WTC11 (cell line): ENCODE data around the gene LGALS4.

Experiments
- NR2C2 ChIP-seq: sonication (generic); formaldehyde crosslinking; IDR thresholded peaks from 2 replicates; pipeline ENCODE4 v1.8.0; 2022; ENCODE audit warnings: mild to moderate bottlenecking, missing genetic modification reagents
- ZNF317 ChIP-seq: sonication (generic); formaldehyde crosslinking; IDR thresholded peaks from 2 replicates; pipeline ENCODE4 v1.8.1; 2023; ENCODE audit warnings: low read depth, mild to moderate bottlenecking, moderate library complexity, missing genetic modification reagents, borderline replicate concordance
- TF ChIP-seq, protein P1 (sequence below): fragments of 200-600 bp; IDR thresholded peaks from 2 replicates; pipeline ENCODE4 v1.8.0; 2022; ENCODE audit warnings: antibody characterized with exemption
- TF ChIP-seq, protein P2 (sequence below): sonication (generic); formaldehyde crosslinking; IDR thresholded peaks from 2 replicates; pipeline ENCODE4 v1.8.0; 2022; ENCODE audit warnings: mild to moderate bottlenecking, missing genetic modification reagents

DNA sequence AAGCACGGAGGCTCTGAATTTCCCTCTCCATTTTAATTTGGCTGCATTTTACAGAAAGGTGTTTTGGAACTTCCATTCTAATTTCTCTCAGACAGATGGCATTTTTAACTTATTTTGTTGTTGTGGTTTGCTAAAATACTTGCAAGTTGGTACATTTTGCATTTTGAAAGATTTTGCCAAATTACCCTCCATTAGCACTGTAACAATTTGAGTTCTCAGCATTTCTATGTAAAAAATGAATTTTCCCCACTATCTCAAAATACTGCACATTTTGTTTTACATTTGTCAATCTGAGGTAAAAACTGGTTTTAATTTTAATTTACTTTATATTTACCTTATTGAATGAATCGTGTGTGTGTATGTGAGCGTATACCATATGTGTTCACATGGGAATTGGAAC, 44.1 kb upstream of the LGALS4 start:
- TF ChIP-seq, protein P1, sequence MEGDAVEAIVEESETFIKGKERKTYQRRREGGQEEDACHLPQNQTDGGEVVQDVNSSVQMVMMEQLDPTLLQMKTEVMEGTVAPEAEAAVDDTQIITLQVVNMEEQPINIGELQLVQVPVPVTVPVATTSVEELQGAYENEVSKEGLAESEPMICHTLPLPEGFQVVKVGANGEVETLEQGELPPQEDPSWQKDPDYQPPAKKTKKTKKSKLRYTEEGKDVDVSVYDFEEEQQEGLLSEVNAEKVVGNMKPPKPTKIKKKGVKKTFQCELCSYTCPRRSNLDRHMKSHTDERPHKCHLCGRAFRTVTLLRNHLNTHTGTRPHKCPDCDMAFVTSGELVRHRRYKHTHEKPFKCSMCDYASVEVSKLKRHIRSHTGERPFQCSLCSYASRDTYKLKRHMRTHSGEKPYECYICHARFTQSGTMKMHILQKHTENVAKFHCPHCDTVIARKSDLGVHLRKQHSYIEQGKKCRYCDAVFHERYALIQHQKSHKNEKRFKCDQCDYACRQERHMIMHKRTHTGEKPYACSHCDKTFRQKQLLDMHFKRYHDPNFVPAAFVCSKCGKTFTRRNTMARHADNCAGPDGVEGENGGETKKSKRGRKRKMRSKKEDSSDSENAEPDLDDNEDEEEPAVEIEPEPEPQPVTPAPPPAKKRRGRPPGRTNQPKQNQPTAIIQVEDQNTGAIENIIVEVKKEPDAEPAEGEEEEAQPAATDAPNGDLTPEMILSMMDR, result no peak
- TF ChIP-seq, protein P2, sequence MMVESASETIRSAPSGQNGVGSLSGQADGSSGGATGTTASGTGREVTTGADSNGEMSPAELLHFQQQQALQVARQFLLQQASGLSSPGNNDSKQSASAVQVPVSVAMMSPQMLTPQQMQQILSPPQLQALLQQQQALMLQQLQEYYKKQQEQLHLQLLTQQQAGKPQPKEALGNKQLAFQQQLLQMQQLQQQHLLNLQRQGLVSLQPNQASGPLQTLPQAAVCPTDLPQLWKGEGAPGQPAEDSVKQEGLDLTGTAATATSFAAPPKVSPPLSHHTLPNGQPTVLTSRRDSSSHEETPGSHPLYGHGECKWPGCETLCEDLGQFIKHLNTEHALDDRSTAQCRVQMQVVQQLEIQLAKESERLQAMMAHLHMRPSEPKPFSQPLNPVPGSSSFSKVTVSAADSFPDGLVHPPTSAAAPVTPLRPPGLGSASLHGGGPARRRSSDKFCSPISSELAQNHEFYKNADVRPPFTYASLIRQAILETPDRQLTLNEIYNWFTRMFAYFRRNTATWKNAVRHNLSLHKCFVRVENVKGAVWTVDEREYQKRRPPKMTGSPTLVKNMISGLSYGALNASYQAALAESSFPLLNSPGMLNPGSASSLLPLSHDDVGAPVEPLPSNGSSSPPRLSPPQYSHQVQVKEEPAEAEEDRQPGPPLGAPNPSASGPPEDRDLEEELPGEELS (CRISPR knock-in tag), result no peak
- TF ChIP-seq NR2C2 (CRISPR knock-in tag) (no peak), ZNF317 (no peak)
